ENCODE data around the gene RGS13.

Gene RGS13

GRCh38 chr1:192639607-192640368 lies 3.8 kb downstream of the RGS13 start:
- H3K4me3 ChIP-seq (ENCODE audit: extremely low read depth, insufficient read depth, low read length, poor library complexity, severe bottlenecking), result no peak overlapping the region
- H3K9me3 ChIP-seq (ENCODE audit: control insufficient read depth, low read length), result no peaks in the 10 kb centered on the region
- peaks cover 18% of the 10 kb centered on the region for H3K4me1 ChIP-seq (ENCODE audit: control insufficient read depth, insufficient read depth, low read length, poor library complexity, severe bottlenecking)
- H3K27ac ChIP-seq (ENCODE audit: low read depth, low read length, severe bottlenecking), result peak overlapping the region; percentile 66
- H3K36me3 ChIP-seq (ENCODE audit: control insufficient read depth, insufficient read depth, low read length), result no peaks in the 10 kb centered on the region
- 81 to 88% methylated on average over 2 of the region's 4 CpGs for WGBS, 2 experiments (ENCODE audit: insufficient coverage in 2 of 2)

- H3K4me3 ChIP-seq (ENCODE audit: extremely low read depth, insufficient read depth, low read length, poor library complexity, severe bottlenecking), result no peak overlapping the region
- H3K4me1 ChIP-seq (ENCODE audit: control insufficient read depth, insufficient read depth, low read length, poor library complexity, severe bottlenecking), result peaks cover 6% of the 10 kb centered on the region
- H3K9me3 ChIP-seq (ENCODE audit: control insufficient read depth, low read length), result no peaks in the 10 kb centered on the region
- H3K36me3 ChIP-seq (ENCODE audit: control insufficient read depth, insufficient read depth, low read length), result no peaks in the 10 kb centered on the region
- WGBS, 2 experiments (ENCODE audit: insufficient coverage in 2 of 2), result 100% methylated on average over 1 of the region's 1 CpG
- H3K27ac ChIP-seq (ENCODE audit: low read depth, low read length, severe bottlenecking), result no peak overlapping the region
Measured at GRCh38 chr1:192652159-192652558, 16.2 kb downstream of the RGS13 start.

GRCh38 chr1:192654120-192654519 lies 18.2 kb downstream of the RGS13 start:
- no peaks in the 10 kb centered on the region for H3K36me3 ChIP-seq (ENCODE audit: control insufficient read depth, insufficient read depth, low read length)
- no peak overlapping the region for H3K4me3 ChIP-seq (ENCODE audit: extremely low read depth, insufficient read depth, low read length, poor library complexity, severe bottlenecking)
- H3K27ac ChIP-seq (ENCODE audit: low read depth, low read length, severe bottlenecking), result no peak overlapping the region
- H3K4me1 ChIP-seq (ENCODE audit: control insufficient read depth, insufficient read depth, low read length, poor library complexity, severe bottlenecking), result peaks cover 11% of the 10 kb centered on the region
- no peaks in the 10 kb centered on the region for H3K9me3 ChIP-seq (ENCODE audit: control insufficient read depth, low read length)

GRCh38 chr1:192654591-192655251 lies 18.8 kb downstream of the RGS13 start:
- Histone ChIP-seq H3K27ac (ENCODE audit: low read depth, low read length, severe bottlenecking) (no peak overlapping the region), H3K4me1 (ENCODE audit: control insufficient read depth, insufficient read depth, low read length, poor library complexity, severe bottlenecking) (peaks cover 11% of the 10 kb centered on the region), H3K4me3 (ENCODE audit: extremely low read depth, insufficient read depth, low read length, poor library complexity, severe bottlenecking) (no peak overlapping the region), H3K9me3 (ENCODE audit: control insufficient read depth, low read length) (no peaks in the 10 kb centered on the region), H3K36me3 (ENCODE audit: control insufficient read depth, insufficient read depth, low read length) (no peaks in the 10 kb centered on the region)
- WGBS, 2 experiments (ENCODE audit: insufficient coverage in 2 of 2), result 94 to 96% methylated on average over 2 to 3 of the region's 4 CpGs

GRCh38 chr1:192657760-192658159 lies 21.8 kb downstream of the RGS13 start:
- Histone ChIP-seq H3K4me1 (ENCODE audit: control insufficient read depth, insufficient read depth, low read length, poor library complexity, severe bottlenecking) (peaks cover 11% of the 10 kb centered on the region), H3K9me3 (ENCODE audit: control insufficient read depth, low read length) (no peaks in the 10 kb centered on the region), H3K36me3 (ENCODE audit: control insufficient read depth, insufficient read depth, low read length) (no peaks in the 10 kb centered on the region), H3K4me3 (ENCODE audit: extremely low read depth, insufficient read depth, low read length, poor library complexity, severe bottlenecking) (no peak overlapping the region), H3K27ac (ENCODE audit: low read depth, low read length, severe bottlenecking) (no peak overlapping the region)
- WGBS, 2 experiments (ENCODE audit: insufficient coverage in 2 of 2), result 93 to 100% methylated on average over 2 of the region's 4 CpGs

- H3K9me3 ChIP-seq (ENCODE audit: control insufficient read depth, low read length), result no peaks in the 10 kb centered on the region
- 89% methylated on average over 1 of the region's 1 CpG; no CpG with 5 or more reads in 1 of the 2 experiments for WGBS, 2 experiments (ENCODE audit: insufficient coverage in 2 of 2)
- no peak overlapping the region for H3K4me3 ChIP-seq (ENCODE audit: extremely low read depth, insufficient read depth, low read length, poor library complexity, severe bottlenecking)
- H3K27ac ChIP-seq (ENCODE audit: low read depth, low read length, severe bottlenecking), result no peak overlapping the region
- peaks cover 11% of the 10 kb centered on the region for H3K4me1 ChIP-seq (ENCODE audit: control insufficient read depth, insufficient read depth, low read length, poor library complexity, severe bottlenecking)
- H3K36me3 ChIP-seq (ENCODE audit: control insufficient read depth, insufficient read depth, low read length), result no peaks in the 10 kb centered on the region
Measured at GRCh38 chr1:192658255-192658654, 22.3 kb downstream of the RGS13 start.

GRCh38 chr1:192660613-192661012 lies 24.7 kb downstream of the RGS13 start:
- H3K4me3 ChIP-seq (ENCODE audit: extremely low read depth, insufficient read depth, low read length, poor library complexity, severe bottlenecking), result no peak overlapping the region
- peaks cover 6% of the 10 kb centered on the region for H3K4me1 ChIP-seq (ENCODE audit: control insufficient read depth, insufficient read depth, low read length, poor library complexity, severe bottlenecking)
- H3K9me3 ChIP-seq (ENCODE audit: control insufficient read depth, low read length), result no peaks in the 10 kb centered on the region
- H3K27ac ChIP-seq (ENCODE audit: low read depth, low read length, severe bottlenecking), result no peak overlapping the region
- no peaks in the 10 kb centered on the region for H3K36me3 ChIP-seq (ENCODE audit: control insufficient read depth, insufficient read depth, low read length)
- WGBS, 2 experiments (ENCODE audit: insufficient coverage in 2 of 2), result no CpG with 5 or more reads among the region's 3 CpGs

- Histone ChIP-seq H3K36me3 (ENCODE audit: control insufficient read depth, insufficient read depth, low read length) (no peaks in the 10 kb centered on the region), H3K27ac (ENCODE audit: low read depth, low read length, severe bottlenecking) (no peak overlapping the region), H3K4me3 (ENCODE audit: extremely low read depth, insufficient read depth, low read length, poor library complexity, severe bottlenecking) (no peak overlapping the region), H3K9me3 (ENCODE audit: control insufficient read depth, low read length) (no peaks in the 10 kb centered on the region), H3K4me1 (ENCODE audit: control insufficient read depth, insufficient read depth, low read length, poor library complexity, severe bottlenecking) (no peaks in the 10 kb centered on the region)
- 80 to 95% methylated on average over 1 to 2 of the region's 5 CpGs for WGBS, 2 experiments (ENCODE audit: insufficient coverage in 2 of 2)
Measured at GRCh38 chr1:192668409-192668983, 32.5 kb downstream of the RGS13 start.

GRCh38 chr1:192669174-192669573 lies 33.2 kb downstream of the RGS13 start:
- no CpG with 5 or more reads among the region's 1 CpG for WGBS, 2 experiments (ENCODE audit: insufficient coverage in 2 of 2)
- H3K4me3 ChIP-seq (ENCODE audit: extremely low read depth, insufficient read depth, low read length, poor library complexity, severe bottlenecking), result no peak overlapping the region
- no peak overlapping the region for H3K27ac ChIP-seq (ENCODE audit: low read depth, low read length, severe bottlenecking)
- no peaks in the 10 kb centered on the region for H3K9me3 ChIP-seq (ENCODE audit: control insufficient read depth, low read length)
- H3K4me1 ChIP-seq (ENCODE audit: control insufficient read depth, insufficient read depth, low read length, poor library complexity, severe bottlenecking), result no peaks in the 10 kb centered on the region
- H3K36me3 ChIP-seq (ENCODE audit: control insufficient read depth, insufficient read depth, low read length), result no peaks in the 10 kb centered on the region

GRCh38 chr1:192675716-192676115 lies 39.8 kb downstream of the RGS13 start:
- no peak overlapping the region for H3K27ac ChIP-seq (ENCODE audit: low read depth, low read length, severe bottlenecking)
- WGBS, 2 experiments (ENCODE audit: insufficient coverage in 2 of 2), result no CpG with 5 or more reads among the region's 1 CpG
- no peaks in the 10 kb centered on the region for H3K36me3 ChIP-seq (ENCODE audit: control insufficient read depth, insufficient read depth, low read length)
- H3K9me3 ChIP-seq (ENCODE audit: control insufficient read depth, low read length), result no peaks in the 10 kb centered on the region
- no peak overlapping the region for H3K4me3 ChIP-seq (ENCODE audit: extremely low read depth, insufficient read depth, low read length, poor library complexity, severe bottlenecking)
- no peaks in the 10 kb centered on the region for H3K4me1 ChIP-seq (ENCODE audit: control insufficient read depth, insufficient read depth, low read length, poor library complexity, severe bottlenecking)

- Histone ChIP-seq H3K4me3 (ENCODE audit: extremely low read depth, insufficient read depth, low read length, poor library complexity, severe bottlenecking) (no peak overlapping the region), H3K27ac (ENCODE audit: low read depth, low read length, severe bottlenecking) (no peak overlapping the region), H3K4me1 (ENCODE audit: control insufficient read depth, insufficient read depth, low read length, poor library complexity, severe bottlenecking) (no peaks in the 10 kb centered on the region), H3K36me3 (ENCODE audit: control insufficient read depth, insufficient read depth, low read length) (no peaks in the 10 kb centered on the region), H3K9me3 (ENCODE audit: control insufficient read depth, low read length) (no peaks in the 10 kb centered on the region)
Measured at GRCh38 chr1:192678099-192678498, 42.2 kb downstream of the RGS13 start.

Data from mesodermal cell (in vitro differentiated cells).